LNCaP clone FGC (cell line): ENCODE results near the gene GATM.

Experiments used
- DNase-seq: peaks from one replicate; pipeline ENCODE4 v3.0.0-alpha.2; 2011; ENCODE audit warnings: low read depth
- H3K4me3 ChIP-seq: 2 replicates; pipeline ENCODE4 v1.5.1; 2011; ENCODE audit warnings: mild to moderate bottlenecking, low read depth, low read length, control low read depth
- TF ChIP-seq, protein P1 (sequence below): IDR thresholded peaks from 2 replicates; pipeline ENCODE4 v1.5.1; 2012; ENCODE audit warnings: mild to moderate bottlenecking; ENCODE audit not compliant: control insufficient read depth, insufficient read depth; ENCODE audit errors: extremely low read depth

The GATM gene

DNA sequence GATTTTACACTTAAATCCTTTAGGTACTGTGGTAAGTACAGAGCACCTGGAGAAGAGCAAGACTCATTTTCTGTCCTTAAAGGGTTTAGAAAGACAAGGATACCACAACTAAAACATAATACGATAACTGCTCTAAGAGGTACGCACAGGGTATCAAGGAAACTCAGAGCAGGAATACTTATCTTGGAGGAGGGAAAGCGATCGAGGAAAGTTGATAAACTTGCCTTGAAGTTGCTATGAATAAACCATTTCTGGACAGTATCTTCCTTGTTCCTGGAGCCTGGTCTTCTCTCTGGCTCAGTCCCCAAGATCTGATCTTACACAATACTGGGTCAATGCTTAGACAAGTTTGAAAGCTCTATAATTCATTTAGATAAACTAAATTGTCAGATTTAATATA is 17.6 kb upstream of the GATM start:
- H3K4me3 ChIP-seq = no peak overlapping the region
- TF ChIP-seq, protein P1, sequence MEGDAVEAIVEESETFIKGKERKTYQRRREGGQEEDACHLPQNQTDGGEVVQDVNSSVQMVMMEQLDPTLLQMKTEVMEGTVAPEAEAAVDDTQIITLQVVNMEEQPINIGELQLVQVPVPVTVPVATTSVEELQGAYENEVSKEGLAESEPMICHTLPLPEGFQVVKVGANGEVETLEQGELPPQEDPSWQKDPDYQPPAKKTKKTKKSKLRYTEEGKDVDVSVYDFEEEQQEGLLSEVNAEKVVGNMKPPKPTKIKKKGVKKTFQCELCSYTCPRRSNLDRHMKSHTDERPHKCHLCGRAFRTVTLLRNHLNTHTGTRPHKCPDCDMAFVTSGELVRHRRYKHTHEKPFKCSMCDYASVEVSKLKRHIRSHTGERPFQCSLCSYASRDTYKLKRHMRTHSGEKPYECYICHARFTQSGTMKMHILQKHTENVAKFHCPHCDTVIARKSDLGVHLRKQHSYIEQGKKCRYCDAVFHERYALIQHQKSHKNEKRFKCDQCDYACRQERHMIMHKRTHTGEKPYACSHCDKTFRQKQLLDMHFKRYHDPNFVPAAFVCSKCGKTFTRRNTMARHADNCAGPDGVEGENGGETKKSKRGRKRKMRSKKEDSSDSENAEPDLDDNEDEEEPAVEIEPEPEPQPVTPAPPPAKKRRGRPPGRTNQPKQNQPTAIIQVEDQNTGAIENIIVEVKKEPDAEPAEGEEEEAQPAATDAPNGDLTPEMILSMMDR = no peak
- no peak for DNase-seq

DNA sequence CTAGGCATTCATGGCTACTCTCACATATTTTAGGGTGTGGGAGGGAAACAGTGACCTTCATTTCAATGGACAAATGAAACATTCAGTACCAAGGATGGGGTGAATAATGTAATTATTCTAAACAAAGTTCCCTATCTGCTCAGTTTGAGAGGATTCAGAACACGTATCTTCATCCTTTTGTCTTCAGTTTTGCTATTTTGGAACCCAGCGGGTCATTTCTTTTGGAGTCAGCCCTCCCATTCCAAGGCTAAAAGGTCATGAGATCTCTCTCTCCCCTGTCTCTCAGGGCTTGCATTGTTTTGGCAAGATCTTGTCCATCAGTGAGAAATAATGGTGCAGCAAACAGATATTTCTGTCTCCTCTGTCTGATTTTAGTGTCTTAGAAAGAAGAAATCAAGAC is 16.3 kb upstream of the GATM start:
- TF ChIP-seq, protein P1 = no peak
- no peak overlapping the region for H3K4me3 ChIP-seq
- no peak for DNase-seq

DNA sequence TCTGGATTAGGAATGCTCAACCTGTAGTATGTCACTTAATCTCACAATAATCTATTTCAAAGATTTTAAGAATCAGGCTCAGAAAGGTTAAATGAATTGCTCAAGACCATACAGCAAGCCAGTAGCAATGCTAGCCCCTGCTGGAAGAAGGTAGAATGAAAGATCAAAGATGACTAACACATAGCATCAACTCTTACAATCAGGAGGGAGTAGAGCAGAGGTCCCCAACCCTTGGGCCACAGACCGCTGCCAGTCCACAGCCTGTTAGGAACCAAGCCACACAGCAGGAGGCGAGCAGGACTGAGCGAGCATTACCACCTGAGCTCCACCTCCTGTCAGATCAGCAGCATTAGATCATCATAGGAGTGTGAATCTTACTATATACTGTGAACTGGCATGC is 15.5 kb upstream of the GATM start:
- TF ChIP-seq, protein P1 = peak; percentile 42
- H3K4me3 ChIP-seq = no peak overlapping the region
- no peak for DNase-seq

DNA sequence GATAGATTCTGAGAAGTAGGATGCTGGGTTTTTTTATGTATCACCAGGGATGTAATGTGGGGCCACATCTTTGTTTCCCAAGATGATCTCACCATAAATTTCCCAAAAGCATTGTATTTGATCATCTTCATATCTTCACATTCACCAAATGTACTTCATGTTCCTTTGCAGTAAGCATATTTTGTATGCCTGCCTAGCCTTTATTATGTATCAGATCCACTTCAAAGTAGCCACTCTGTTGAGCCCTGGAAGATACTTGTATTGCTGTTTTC is 14.2 kb upstream of the GATM start:
- no peak overlapping the region for H3K4me3 ChIP-seq
- DNase-seq = no peak
- TF ChIP-seq, protein P1 = no peak

DNA sequence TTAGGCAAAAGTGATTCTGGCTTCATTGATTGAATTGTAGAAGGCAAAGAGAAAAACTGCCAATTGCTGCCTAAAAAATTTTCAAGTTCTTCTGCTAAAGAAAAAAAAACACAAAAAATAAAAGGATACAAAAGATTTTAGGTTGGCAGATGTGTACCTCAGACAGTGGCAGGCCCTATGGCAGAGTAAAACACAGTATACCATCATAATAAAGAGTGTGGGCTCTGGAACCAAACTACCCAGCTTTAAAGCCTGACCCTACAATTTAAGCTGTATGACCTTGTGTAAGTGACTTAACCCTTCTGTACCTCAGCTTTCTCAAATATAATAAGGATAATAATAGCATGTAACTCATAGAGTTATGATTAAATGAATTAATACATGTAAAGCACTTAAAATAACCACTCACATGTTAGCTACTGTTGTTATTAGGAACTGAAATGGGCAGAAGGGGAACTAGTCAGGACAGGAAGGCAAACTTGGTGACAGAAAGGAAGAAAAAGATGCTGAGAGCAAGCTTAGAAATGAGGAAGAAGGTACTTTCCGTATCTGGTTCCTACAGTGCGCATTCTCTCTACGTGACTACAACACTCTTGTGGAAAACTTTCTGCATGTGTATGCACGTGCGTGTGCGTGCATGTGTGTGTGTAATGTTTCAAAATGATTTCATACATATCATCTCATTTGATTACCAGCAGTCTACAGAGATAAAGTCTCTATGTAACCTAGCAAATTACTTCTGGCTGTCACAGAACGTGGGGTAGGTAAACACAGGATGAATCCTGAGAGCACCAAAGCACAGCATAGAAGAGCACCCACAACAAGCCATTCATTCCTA is 13.6 kb upstream of the GATM start:
- H3K4me3 ChIP-seq = no peak overlapping the region
- TF ChIP-seq, protein P1 = no peak
- no peak for DNase-seq

DNA sequence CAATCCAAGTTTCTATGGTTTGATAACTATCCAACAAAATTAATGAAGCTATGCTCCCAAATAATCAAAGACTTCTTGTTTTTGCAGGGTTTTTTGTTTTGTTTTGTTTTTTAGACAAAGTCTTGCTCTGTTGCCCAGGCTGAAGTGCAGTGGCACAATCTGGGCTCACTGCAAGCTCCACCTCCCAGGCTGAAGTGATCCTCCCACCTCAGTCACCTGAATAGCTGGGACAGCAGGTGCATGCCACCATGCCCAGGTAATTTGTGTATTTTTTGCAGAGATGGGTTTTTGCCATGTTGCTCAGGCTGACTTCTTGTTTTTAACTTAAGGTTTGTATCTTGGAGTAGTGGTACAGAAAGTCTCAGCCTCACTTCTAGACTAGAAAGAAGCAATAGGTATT is 11.0 kb upstream of the GATM start:
- DNase-seq = no peak
- TF ChIP-seq, protein P1 = no peak
- no peak overlapping the region for H3K4me3 ChIP-seq
